Common myeloid progenitor, CD34-positive (primary cell): ENCODE measurements around the gene TMEM119.

Experiments used
- CTCF ChIA-PET: fragments of 350-600 bp; sonication (Branson Sonifier 250); formaldehyde crosslinking; loops from one replicate; lab custom pipeline; 2021; ENCODE audit warnings: antibody characterized with exemption; lab: Charles Lee
- POLR2A ChIA-PET: fragments of 350-600 bp; sonication (Branson Sonifier 250); formaldehyde crosslinking; loops from one replicate; lab custom pipeline; 2021; ENCODE audit warnings: antibody characterized with exemption; lab: Charles Lee
- DNase-seq, 3 donors: peaks; one replicate each; pipeline versions ENCODE4 v3.0.0 to v3.0.0-alpha.2; 2013
- H3K27ac ChIP-seq, 2 experiments: 1 replicate in 1 of 2; 2 replicates in 1 of 2; pipeline ENCODE4 v1.7.0; 2013; ENCODE audit warnings: inconsistent platforms in 2 of 2, low read length in 2 of 2, mild to moderate bottlenecking in 2 of 2, low read depth in 1 of 2, moderate library complexity in 1 of 2; ENCODE audit not compliant: severe bottlenecking in 2 of 2, insufficient read depth in 1 of 2, poor library complexity in 1 of 2
- H3K27me3 ChIP-seq, 5 experiments: replicated peaks in 2 of 5; 1 replicate in 3 of 5; 2 replicates in 2 of 5; pipeline versions ENCODE4 v1.6.1 to v1.7.0; 2013; ENCODE audit warnings: low read length in 4 of 5, mild to moderate bottlenecking in 2 of 5, moderate library complexity in 2 of 5, inconsistent platforms in 1 of 5; ENCODE audit not compliant: insufficient read depth in 5 of 5, control insufficient read depth in 4 of 5
- H3K36me3 ChIP-seq, 4 experiments: 1 replicate in 2 of 4; 2 replicates in 2 of 4; pipeline versions ENCODE4 v1.6.1 to v1.7.0; 2013; ENCODE audit warnings: low read length in 3 of 4, control low read depth in 1 of 4, mild to moderate bottlenecking in 1 of 4; ENCODE audit not compliant: control insufficient read depth in 4 of 4, insufficient read depth in 4 of 4
- H3K4me1 ChIP-seq, 4 experiments: 1 replicate in 3 of 4; 2 replicates in 1 of 4; pipeline versions ENCODE4 v1.6.1 to v1.7.1; 2013; ENCODE audit warnings: low read length in 3 of 4, mild to moderate bottlenecking in 3 of 4, control low read depth in 1 of 4, inconsistent platforms in 1 of 4, moderate library complexity in 1 of 4; ENCODE audit not compliant: control insufficient read depth in 4 of 4, insufficient read depth in 4 of 4; ENCODE audit errors: control extremely low read depth in 1 of 4
- H3K4me3 ChIP-seq, 7 experiments: 1 replicate in 4 of 7; 2 replicates in 3 of 7; pipeline versions ENCODE4 v1.5.1 to v1.7.0; 2013; ENCODE audit warnings: mild to moderate bottlenecking in 7 of 7, low read length in 6 of 7, moderate library complexity in 6 of 7, inconsistent platforms in 2 of 7, low read depth in 2 of 7, control low read depth in 1 of 7; ENCODE audit not compliant: insufficient read depth in 4 of 7, control insufficient read depth in 1 of 7; ENCODE audit errors: extremely low read depth in 1 of 7
- H3K9me3 ChIP-seq, 5 experiments: 1 replicate in 4 of 5; 2 replicates in 1 of 5; pipeline versions ENCODE4 v1.6.1 to v1.7.1; 2013; ENCODE audit warnings: low read length in 4 of 5, mild to moderate bottlenecking in 2 of 5, inconsistent platforms in 1 of 5, low read depth in 1 of 5, moderate library complexity in 1 of 5; ENCODE audit not compliant: control insufficient read depth in 4 of 5, insufficient read depth in 2 of 5; ENCODE audit errors: control extremely low read depth in 1 of 5
- whole genome bisulfite sequencing: methylation state at CpG from one replicate; pipeline ENCODE4 v1.1.5; 2013; ENCODE audit not compliant: insufficient coverage; 5-methylcytosine and 5-hydroxymethylcytosine counted together

The TMEM119 gene

GRCh38 chr12:108572166-108572790, 25.6 kb downstream of the TMEM119 start:
- peaks cover 6 to 25% (median 22%) of the 10 kb centered on the region in 4 experiments for H3K36me3 ChIP-seq
- DNase-seq: no peak
- H3K4me1 ChIP-seq: peaks cover 0 to 15% (median 8%) of the 10 kb centered on the region in 4 experiments
- H3K4me3 ChIP-seq: no peak overlapping the region
- no peak overlapping the region for H3K27ac ChIP-seq
- no peaks in the 10 kb centered on the region for H3K9me3 ChIP-seq
- WGBS: 94% methylated on average over 5 of the region's 8 CpGs
- ChIA-PET CTCF (interaction anchor here (0.9 to 20.3 kb wide), 4 partner anchors 50 to 232 kb away, joined by 3 to 591 read pairs (median 10); partner anchors contain the start of gene SELPLG), POLR2A (no interaction called here)
- no peaks in the 10 kb centered on the region for H3K27me3 ChIP-seq

- H3K27me3 ChIP-seq: no peaks in the 10 kb centered on the region
- CTCF ChIA-PET: interaction anchor here (0.9 to 20.3 kb wide), 7 partner anchors 11 to 233 kb away, joined by 3 to 591 read pairs (median 9); partner anchors contain the start of genes SART3 and SELPLG
- no peaks in the 10 kb centered on the region for H3K9me3 ChIP-seq
- no peak overlapping the region for H3K27ac ChIP-seq
- POLR2A ChIA-PET: no interaction called here
- WGBS: over 99% methylated on average over 7 of the region's 8 CpGs
- peaks cover 4 to 21% (median 12%) of the 10 kb centered on the region in 4 experiments for H3K4me1 ChIP-seq
- H3K4me3 ChIP-seq: no peak overlapping the region
- H3K36me3 ChIP-seq: peaks cover 6 to 31% (median 28%) of the 10 kb centered on the region in 4 experiments
- DNase-seq: no peak
Observed at GRCh38 chr12:108571609-108572165, 26.2 kb downstream of the TMEM119 start.

- peaks cover 9 to 28% (median 19%) of the 10 kb centered on the region in 4 experiments for H3K4me1 ChIP-seq
- DNase-seq: peak; percentile 50 to 72 (median 72)
- no peak overlapping the region for H3K4me3 ChIP-seq
- H3K36me3 ChIP-seq: peaks cover 6 to 37% (median 33%) of the 10 kb centered on the region in 4 experiments
- no peaks in the 10 kb centered on the region for H3K9me3 ChIP-seq
- H3K27ac ChIP-seq: no peak overlapping the region
- no peaks in the 10 kb centered on the region for H3K27me3 ChIP-seq
- ChIA-PET CTCF (interaction anchor here (0.9 to 20.3 kb wide), 10 partner anchors 9 to 525 kb away, joined by 3 to 591 read pairs (median 6); partner anchors contain the start of genes SART3 and SELPLG), POLR2A (no interaction called here)
- 0% methylated on average over 1 of the region's 3 CpGs for WGBS
Observed at GRCh38 chr12:108570743-108571608, 26.9 kb downstream of the TMEM119 start.

- Histone ChIP-seq H3K4me3 (no peak overlapping the region), H3K27ac (no peak overlapping the region), H3K36me3 (peaks cover 7 to 44% (median 33%) of the 10 kb centered on the region in 4 experiments), H3K27me3 (no peaks in the 10 kb centered on the region), H3K4me1 (peaks cover 31 to 53% (median 43%) of the 10 kb centered on the region in 4 experiments), H3K9me3 (no peaks in the 10 kb centered on the region)
- ChIA-PET POLR2A (interaction anchor here (0.6 kb wide), 1 partner anchor 1237 kb away, joined by 3 read pairs; no protein-coding TSS in a partner anchor), CTCF (interaction anchor here (1.0 to 20.3 kb wide), 6 partner anchors 8 to 382 kb away, joined by 3 to 591 read pairs (median 11); partner anchors contain the start of gene SELPLG)
- WGBS: 71% methylated on average over 9 of the region's 10 CpGs
- peak in 2 of 3 donors; percentile 31 to 64 for DNase-seq
Observed at GRCh38 chr12:108568338-108569154, 29.3 kb downstream of the TMEM119 start.

- ChIA-PET CTCF (interaction anchor here (0.6 to 20.3 kb wide), 8 partner anchors 9 to 383 kb away, joined by 3 to 591 read pairs (median 6); partner anchors contain the start of gene SELPLG), POLR2A (no interaction called here)
- Histone ChIP-seq H3K4me3 (no peak overlapping the region), H3K4me1 (peaks cover 35 to 60% (median 51%) of the 10 kb centered on the region in 4 experiments), H3K9me3 (no peaks in the 10 kb centered on the region), H3K27ac (no peak overlapping the region), H3K27me3 (no peaks in the 10 kb centered on the region), H3K36me3 (peaks cover 7 to 44% (median 33%) of the 10 kb centered on the region in 4 experiments)
- DNase-seq: no peak
- WGBS: 87% methylated on average over 6 of the region's 7 CpGs
Observed at GRCh38 chr12:108567406-108568337, 30.2 kb downstream of the TMEM119 start.
